GM19395 (cell line): Measurements from ENCODE around the gene CDRT15L2.
"Not testable (repeated sequence)": the region's sequence is repeated elsewhere in the genome, so short reads cannot be mapped to it uniquely, and the experiment has no call there.

Source experiments
- ATAC-seq: cut with Tn5 transposase; IDR thresholded peaks from one replicate; pipeline ENCODE4 v1.9.1; 2021; ENCODE audit warnings: mild to moderate bottlenecking, moderate library complexity; ENCODE audit not compliant: unreplicated experiment

CDRT15L2 gene

GRCh38 chr17:20571653-20572052 is 7.9 kb upstream of the CDRT15L2 start:
- not testable (repeated sequence) for ATAC-seq

DNA sequence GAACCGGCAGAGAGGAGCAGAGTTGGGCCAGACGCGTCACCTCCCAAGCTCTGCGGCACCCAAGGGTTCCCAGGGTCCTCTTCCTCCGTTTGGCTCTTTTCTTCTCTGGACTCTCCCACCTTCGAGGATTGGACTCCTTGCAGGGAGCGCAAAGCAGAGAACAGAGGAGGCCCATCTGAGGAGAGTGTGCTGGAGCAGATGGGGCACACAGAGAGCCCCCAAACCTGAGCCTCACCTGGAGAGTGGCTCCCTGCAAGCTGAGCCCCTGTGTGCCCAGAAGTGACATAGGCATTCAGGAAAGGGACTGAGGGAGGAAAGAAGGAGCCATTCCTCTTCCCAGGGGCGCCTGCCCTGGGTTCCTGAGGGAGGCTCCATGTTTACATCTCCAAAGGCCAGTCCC is 6.3 kb upstream of the CDRT15L2 start:
- ATAC-seq = not testable (repeated sequence)

DNA sequence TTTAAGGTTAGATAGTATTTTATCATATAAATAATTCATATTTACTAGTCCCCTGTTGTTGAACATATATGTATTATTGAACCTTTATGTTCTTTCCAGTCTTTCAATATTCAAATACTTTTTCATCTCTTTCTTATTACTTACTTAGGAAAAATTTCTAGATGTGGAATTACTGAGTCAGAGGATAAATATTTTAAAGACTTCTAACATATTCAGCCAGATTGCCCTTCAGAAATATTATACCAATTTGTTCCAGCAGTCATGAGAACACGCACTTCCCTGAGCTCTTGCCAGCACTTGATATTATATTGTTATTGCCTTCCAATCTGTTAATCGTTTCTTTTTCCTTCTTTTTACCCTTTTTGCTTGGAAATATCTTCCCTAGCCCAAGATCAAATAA is 4.5 kb upstream of the CDRT15L2 start:
- ATAC-seq = not testable (repeated sequence)

DNA sequence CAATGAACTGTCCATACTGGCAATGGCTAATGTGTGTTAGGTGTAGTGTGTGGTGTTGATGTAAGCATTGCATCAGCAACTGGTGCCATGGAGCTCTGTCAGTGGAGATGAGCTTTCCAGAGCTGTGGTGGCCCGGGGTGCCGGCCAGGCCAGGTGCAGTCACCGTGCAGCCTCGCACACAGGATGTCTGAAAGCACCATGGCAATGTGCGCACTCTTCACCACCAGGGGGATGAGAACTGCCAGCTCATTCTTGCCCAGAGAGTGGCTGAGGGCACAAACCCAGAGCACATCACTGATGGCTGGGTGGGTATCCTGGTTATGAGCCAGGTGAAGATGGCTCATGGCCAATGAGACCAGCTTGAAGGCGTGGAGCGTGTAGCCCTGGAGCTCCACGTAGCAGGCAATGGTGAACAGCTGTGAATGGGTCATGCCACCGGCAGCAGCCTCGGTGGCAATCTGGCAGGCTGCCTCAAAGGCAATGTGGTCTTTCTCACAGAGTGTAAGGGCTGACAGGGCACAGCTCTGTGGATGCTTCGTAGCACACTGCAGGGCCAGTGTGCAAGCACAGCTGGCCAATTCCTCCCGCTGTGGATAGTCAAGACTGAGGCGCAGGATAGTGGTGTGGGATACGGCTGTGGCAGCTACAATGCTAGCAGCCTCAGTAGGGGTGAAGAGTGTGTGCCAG is 4.5 kb downstream of the CDRT15L2 start:
- ATAC-seq = not testable (repeated sequence)

DNA sequence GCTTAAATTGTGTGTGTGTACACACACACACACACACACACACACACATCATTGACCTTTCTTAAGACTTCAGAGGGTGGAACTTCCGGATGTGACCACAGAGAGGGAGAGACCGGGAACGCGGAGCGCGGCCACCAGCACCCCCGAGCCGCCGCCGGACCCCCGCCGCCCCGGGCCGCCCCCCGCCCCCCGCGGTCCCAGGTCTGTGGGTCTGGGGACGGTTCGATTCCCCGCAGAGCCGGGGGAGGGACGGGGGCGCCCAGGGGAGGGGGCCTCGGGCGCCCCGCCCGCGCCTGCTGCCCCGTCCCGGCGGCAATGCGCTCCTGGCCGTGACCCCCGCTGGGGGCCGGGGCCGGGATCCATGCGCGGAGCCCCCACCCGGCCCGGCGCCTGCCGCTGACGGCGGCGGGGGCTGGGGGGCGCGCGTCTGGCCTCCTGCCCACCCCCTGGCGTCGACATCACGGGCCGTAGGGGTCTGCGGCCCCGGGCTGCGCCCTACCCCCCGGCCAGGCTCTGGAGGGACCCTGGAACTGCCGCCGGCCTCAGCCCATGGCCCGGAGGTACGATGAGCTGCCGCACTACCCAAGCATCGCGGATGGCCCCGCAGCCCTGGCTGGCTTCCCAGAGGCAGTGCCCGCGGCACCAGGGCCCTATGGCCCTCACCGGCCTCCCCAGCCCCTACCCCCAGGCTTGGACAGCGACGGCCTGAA is 9.4 kb downstream of the CDRT15L2 start:
- not testable (repeated sequence) for ATAC-seq

DNA sequence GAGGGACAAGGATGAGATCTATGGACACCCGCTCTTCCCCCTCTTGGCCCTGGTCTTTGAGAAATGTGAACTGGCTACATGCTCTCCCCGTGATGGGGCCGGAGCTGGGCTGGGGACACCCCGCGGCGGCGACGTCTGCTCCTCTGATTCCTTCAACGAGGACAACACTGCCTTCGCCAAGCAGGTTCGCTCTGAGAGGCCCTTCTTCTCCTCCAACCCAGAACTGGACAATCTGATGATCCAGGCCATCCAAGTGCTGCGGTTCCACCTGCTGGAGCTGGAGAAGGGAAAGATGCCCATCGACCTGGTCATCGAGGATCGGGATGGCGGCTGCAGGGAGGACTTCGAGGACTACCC is 9.9 kb downstream of the CDRT15L2 start:
- ATAC-seq = not testable (repeated sequence)

GRCh38 chr17:20591040-20591439 is 11.5 kb downstream of the CDRT15L2 start:
- ATAC-seq = not testable (repeated sequence)

DNA sequence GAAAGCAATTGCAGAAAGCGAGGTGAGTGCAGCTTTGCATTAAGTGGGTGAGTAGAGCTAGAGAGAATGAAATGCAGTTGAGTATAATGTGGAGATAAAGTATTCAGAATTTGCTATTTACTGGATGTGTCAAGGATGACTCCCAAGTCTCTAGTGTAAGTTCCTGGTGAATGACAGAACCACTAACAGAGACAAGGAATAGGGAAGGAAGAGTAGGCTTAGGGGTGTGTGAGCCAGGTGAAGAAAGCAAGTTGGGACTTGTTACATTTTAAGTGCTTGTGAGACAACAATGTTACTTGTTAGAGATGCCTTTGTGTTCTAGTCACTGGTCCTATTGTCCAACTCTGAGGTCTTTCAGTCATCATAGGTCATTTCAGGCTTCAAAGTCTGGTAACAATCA is 26.0 kb downstream of the CDRT15L2 start:
- ATAC-seq = not testable (repeated sequence)

DNA sequence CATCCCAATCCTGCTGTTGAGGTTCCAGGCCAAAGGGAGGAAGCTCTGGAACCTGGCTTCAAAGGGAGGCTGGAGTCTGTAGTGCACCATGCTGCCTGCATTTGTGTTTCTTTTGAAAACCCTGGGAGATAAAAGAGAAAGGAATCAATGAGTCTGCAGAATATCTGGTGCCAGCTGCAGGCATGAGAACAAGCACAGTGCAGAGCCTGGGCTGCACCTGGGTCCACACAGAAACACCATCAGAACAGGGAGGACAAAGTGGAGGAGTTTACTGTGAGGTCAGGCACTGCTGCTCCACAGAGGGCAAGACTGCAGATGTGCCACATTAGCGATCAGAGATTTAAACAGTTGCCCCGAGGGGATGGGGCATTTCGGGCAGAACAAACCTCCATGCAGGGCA is 30.0 kb downstream of the CDRT15L2 start:
- ATAC-seq = not testable (repeated sequence)

GRCh38 chr17:20611309-20611708 is 31.8 kb downstream of the CDRT15L2 start:
- ATAC-seq = no peak

- ATAC-seq = no peak
Measured at GRCh38 chr17:20612635-20613034, 33.1 kb downstream of the CDRT15L2 start.

GRCh38 chr17:20613248-20613647 is 33.7 kb downstream of the CDRT15L2 start:
- ATAC-seq = no peak

DNA sequence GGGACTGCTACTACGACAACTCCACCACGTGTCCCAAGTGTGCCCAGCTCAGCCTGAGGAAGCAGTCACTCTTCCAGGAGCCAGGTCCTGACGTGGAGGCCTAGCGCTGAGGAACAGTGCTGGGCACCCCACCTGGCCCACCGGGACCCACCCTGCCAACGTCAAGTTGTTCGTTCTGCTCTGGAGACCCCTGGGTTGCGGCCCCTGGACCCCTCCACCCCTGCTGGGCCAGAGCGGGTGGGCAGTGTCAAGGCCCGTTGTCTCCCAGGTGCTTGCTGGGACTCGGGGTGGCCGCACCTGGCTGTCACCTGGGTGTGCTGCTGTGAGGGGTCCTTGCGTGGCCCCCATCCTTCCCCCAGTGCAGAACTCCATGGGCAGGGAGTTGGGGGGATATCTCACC is 34.4 kb downstream of the CDRT15L2 start:
- ATAC-seq = no peak

- ATAC-seq = not testable (repeated sequence)
Measured at GRCh38 chr17:20615461-20615860, 35.9 kb downstream of the CDRT15L2 start.
